Measurements from ENCODE around the gene TBPL1.

TBPL1 gene

DNA sequence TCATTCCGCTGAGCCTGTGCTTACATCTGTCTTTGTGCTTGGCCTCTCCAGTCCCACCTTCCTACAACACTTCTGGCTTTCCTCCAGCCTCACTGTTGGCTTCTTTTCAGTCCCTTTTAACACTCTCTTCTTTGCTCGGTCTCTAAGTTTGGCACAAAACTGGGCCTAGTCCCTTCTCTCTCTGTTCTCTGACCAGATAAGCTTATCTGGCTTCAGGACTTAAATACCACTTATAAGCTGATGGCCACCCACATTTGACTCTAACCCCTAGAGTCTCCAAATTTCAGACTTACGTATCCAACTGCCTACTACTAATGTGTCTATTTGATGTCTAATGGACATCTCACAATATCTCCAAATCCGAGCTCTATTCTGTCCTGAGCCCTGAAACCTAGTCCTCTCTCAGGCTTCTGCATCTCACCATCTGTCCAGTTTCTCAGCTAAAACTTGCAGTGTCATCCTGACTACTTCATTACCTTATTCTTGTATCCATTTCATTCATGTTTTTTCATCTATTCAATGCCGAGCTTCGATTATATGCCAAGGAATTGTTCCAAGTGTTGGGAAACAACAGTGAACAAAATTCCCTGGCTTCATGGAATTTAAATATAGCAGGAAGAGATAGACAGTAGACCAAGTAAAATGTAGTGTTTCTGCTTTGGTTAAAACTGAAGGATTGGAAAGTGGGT is 40.1 kb downstream of the TBPL1 start:
- TF ChIP-seq, protein P1, sequence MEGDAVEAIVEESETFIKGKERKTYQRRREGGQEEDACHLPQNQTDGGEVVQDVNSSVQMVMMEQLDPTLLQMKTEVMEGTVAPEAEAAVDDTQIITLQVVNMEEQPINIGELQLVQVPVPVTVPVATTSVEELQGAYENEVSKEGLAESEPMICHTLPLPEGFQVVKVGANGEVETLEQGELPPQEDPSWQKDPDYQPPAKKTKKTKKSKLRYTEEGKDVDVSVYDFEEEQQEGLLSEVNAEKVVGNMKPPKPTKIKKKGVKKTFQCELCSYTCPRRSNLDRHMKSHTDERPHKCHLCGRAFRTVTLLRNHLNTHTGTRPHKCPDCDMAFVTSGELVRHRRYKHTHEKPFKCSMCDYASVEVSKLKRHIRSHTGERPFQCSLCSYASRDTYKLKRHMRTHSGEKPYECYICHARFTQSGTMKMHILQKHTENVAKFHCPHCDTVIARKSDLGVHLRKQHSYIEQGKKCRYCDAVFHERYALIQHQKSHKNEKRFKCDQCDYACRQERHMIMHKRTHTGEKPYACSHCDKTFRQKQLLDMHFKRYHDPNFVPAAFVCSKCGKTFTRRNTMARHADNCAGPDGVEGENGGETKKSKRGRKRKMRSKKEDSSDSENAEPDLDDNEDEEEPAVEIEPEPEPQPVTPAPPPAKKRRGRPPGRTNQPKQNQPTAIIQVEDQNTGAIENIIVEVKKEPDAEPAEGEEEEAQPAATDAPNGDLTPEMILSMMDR (IDR thresholded peaks at IDR 0.05; ENCODE audit: extremely low read depth, missing control alignments): no peak
- no peak for DNase-seq (ENCODE audit: low spot score)

DNA sequence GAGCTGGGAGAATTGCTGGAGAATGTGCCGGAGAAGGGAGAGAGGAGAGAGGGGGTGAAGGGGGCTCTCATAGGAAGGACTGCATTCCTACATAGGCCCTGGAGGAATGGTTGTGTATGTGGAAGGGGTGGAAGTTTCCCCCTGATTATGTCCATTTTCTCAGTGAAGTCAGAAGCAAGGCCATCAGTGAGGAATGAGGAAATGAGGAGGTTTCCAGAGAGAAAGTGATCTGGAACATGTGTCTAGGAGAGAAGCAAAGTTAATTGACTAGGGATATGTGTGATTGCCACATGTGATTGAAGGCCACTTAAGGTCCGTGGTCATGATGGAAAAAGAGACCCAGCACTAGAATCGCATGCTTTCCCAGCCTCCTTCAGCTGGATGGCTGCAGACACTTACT is 42.3 kb downstream of the TBPL1 start:
- no peak for DNase-seq (ENCODE audit: low spot score)
- TF ChIP-seq, protein P1 (IDR thresholded peaks at IDR 0.05; ENCODE audit: extremely low read depth, missing control alignments): no peak

DNA sequence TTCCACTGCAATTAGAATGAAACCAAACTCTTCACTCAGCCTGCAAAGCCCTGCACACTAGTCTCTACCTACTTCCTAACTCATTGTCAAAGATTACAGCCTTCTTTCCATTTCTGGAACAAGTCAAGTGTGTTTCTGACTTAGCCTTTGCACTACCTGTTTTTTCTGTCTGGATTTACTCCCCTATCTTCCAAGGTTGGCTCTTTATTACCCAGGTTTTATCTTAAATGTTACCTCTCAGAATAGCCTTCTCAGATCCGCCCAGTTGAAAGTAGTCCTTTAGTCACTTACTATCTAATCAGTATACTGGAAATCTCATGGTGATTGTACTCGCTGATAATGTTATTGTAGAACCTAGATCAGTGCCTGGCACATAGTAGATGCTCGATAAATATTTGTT is 42.7 kb downstream of the TBPL1 start:
- DNase-seq (ENCODE audit: low spot score): no peak
- TF ChIP-seq, protein P1 (IDR thresholded peaks at IDR 0.05; ENCODE audit: extremely low read depth, missing control alignments): no peak

DNA sequence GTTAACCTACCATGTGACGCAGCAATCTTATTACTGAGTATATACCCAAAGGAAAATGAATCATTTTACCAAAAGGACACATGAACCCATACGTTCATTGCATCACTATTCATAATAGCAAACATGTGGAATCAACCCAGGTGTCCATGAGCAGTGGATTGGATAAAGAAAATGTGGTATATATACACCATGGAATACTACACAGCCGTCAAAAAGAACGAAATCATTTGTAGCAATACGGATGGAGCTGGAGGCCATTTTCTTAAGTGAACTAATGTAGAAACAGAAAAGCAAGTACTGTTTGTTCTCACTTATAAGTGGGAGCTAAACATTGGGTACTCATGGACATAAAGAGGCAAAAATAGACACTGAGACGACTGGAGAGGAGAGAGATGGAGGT is 44.2 kb downstream of the TBPL1 start:
- no peak for DNase-seq (ENCODE audit: low spot score)
- TF ChIP-seq, protein P1 (IDR thresholded peaks at IDR 0.05; ENCODE audit: extremely low read depth, missing control alignments): no peak

DNA sequence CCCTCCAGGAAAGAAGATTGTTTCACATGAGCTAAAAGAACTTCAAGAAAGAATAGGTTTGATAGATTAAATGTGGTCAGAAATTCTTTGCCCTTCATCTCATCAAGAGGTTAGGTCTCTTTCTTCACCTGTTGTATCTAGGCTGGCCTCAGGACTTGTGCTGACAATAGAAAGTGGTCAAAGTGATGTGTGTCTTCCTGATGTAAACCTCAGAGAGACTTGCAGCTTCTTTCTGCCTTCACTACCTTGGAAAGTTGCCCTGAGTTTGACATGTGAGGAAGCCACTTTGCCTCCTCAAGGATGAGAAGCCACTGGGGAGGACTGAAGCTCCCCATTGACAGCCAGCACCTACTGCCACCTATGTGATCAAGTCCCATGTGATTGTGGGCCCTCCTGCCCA is 46.3 kb downstream of the TBPL1 start:
- no peak for DNase-seq (ENCODE audit: low spot score)

DNA sequence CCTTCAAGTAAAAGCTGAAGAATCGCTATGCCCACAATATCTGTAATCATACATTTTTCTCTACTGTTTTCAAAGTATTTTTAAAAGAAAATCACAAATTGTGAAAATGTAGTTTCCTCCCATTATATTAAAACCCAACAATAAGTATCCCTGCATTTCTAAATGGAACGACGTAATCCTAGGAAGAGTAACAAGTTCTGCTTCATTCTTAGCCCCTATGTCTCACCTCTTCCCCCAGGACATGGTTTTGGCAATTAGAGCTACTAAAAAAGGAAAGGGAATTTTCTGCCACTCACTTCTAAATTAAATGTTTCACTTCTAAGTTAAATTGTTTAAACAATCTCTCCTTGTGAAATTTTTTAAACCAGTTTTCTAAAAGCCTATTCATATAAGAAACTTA is 47.4 kb downstream of the TBPL1 start:
- TF ChIP-seq, protein P1 (IDR thresholded peaks at IDR 0.05; ENCODE audit: extremely low read depth, missing control alignments): no peak
- no peak for DNase-seq (ENCODE audit: low spot score)

More for the DNA sequence above, 46.3 kb downstream of the TBPL1 start:
- TF ChIP-seq, protein P1 (IDR thresholded peaks at IDR 0.05; ENCODE audit: extremely low read depth, missing control alignments): no peak

DNA sequence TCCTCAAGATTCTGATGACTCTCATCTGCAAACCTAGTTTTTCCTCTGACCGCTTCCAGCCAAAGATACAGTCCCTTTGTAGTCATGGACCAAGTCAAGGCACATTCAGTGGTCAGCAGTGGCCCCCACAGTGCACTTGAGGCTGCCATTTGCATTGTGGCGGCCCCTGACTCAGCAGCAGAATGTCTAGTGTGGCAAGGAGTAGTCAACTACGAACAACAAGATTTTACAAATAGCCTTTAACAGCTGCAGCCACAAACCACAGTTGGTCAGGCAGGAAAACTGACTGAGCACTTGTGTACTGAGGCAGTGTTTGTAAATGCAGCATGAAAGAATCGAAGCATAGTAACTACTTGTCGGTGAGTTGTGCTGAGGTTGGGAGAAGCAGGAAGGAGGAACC is 49.8 kb downstream of the TBPL1 start:
- DNase-seq (ENCODE audit: low spot score): no peak
- TF ChIP-seq, protein P1 (IDR thresholded peaks at IDR 0.05; ENCODE audit: extremely low read depth, missing control alignments): no peak
